HL-60 (cell line): Measurements from ENCODE around the gene ALX3.

Experiments used
- DNase-seq, 2 experiments: peaks; one replicate each; pipeline ENCODE4 v3.0.0-alpha.2; 2010 to 2020; ENCODE audit warnings: low read depth in 1 of 2, low spot score in 1 of 2
- H3K27ac ChIP-seq: fragments of 250-450 bp; sonication (Bioruptor Pico); replicated peaks from 2 replicates; pipeline ENCODE4 v1.5.1; 2020; ENCODE audit warnings: mild to moderate bottlenecking, moderate library complexity
- H3K27me3 ChIP-seq: fragments of 250-450 bp; sonication (Bioruptor Pico); 2 replicates; pipeline ENCODE4 v1.5.1; 2021; ENCODE audit warnings: mild to moderate bottlenecking, moderate library complexity; ENCODE audit not compliant: insufficient read depth, poor library complexity, severe bottlenecking
- H3K4me3 ChIP-seq: replicated peaks from 2 replicates; pipeline ENCODE4 v1.5.1; 2011; ENCODE audit warnings: mild to moderate bottlenecking, control low read depth, low read length; ENCODE audit not compliant: insufficient read depth
- CTCF ChIP-seq: IDR thresholded peaks from one replicate; pipeline ENCODE4 v1.5.1; 2011; ENCODE audit warnings: low read length, control low read depth, inconsistent platforms; ENCODE audit not compliant: insufficient read depth
- GABPA ChIP-seq: IDR thresholded peaks from 2 replicates; pipeline ENCODE4 v1.6.1; 2012; ENCODE audit warnings: low read depth
- POLR2AphosphoS5 ChIP-seq: IDR thresholded peaks from 2 replicates; pipeline ENCODE4 v1.6.1; 2012; ENCODE audit warnings: low read depth
- REST ChIP-seq: IDR thresholded peaks from 2 replicates; pipeline ENCODE4 v1.6.1; 2012; ENCODE audit warnings: low read depth; ENCODE audit not compliant: insufficient replicate concordance
- SPI1 ChIP-seq: IDR thresholded peaks from 2 replicates; pipeline ENCODE4 v1.6.1; 2012; ENCODE audit warnings: low read depth, mild to moderate bottlenecking, borderline replicate concordance

ALX3 gene

GRCh38 chr1:110094931-110095654 lies 24.6 kb upstream of the ALX3 start:
- Histone ChIP-seq H3K27ac (no peak overlapping the region), H3K4me3 (no peak overlapping the region), H3K27me3 (peaks cover 17% of the 10 kb centered on the region)
- DNase-seq = no peak
- TF ChIP-seq POLR2AphosphoS5 (no peak), CTCF (no peak), SPI1 (no peak), REST (no peak), GABPA (no peak)

- no peak overlapping the region for H3K4me3 ChIP-seq
- DNase-seq = no peak
- no peak overlapping the region for H3K27ac ChIP-seq
- TF ChIP-seq GABPA = no peak
- no peak for TF ChIP-seq REST
- no peak for TF ChIP-seq POLR2AphosphoS5
- TF ChIP-seq CTCF = no peak
- no peak for TF ChIP-seq SPI1
- peaks cover 20% of the 10 kb centered on the region for H3K27me3 ChIP-seq
Observed at GRCh38 chr1:110092991-110093390, 22.5 kb upstream of the ALX3 start.

- Histone ChIP-seq H3K27ac (no peak overlapping the region), H3K4me3 (no peak overlapping the region), H3K27me3 (peaks cover 20% of the 10 kb centered on the region)
- DNase-seq = no peak
- TF ChIP-seq REST (no peak), SPI1 (no peak), POLR2AphosphoS5 (no peak), CTCF (no peak), GABPA (no peak)
Observed at GRCh38 chr1:110091791-110092190, 21.3 kb upstream of the ALX3 start.
